Measurements from ENCODE around the gene UBAP1.
A peak's percentile ranks its signal among the peaks of the same experiment; 100 is the strongest.

The UBAP1 gene

DNA sequence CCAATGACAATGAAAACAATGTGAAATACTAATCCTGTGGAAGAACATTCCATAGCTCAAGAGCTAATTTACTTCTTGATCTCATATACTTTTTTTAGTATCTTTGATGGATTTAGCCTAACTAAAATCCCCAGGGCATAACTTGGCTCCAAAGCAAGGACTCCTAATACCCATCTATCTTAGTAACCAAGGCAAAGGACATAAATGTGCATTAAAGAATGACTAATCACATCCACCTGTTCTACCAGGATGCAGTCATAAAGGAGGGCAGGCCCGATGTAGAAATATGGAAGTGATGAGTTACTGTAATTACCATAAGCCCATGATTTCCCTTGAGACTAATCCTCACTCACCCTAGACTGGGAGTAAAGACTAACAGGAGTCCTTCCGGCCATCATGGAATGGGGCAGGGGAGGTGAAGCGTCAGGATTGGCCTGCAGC is 93.3 kb downstream of the UBAP1 start (continued):
- TF ChIP-seq ZFHX2 (tag by site-specific recombination; conservative IDR thresholded peaks at IDR 0.05) = no peak
- no peak for TF ChIP-seq ZNF121 (tag by site-specific recombination; IDR thresholded peaks at IDR 0.05)
- no peak for TF ChIP-seq ZNF660 (tag by site-specific recombination; IDR thresholded peaks at IDR 0.05)
- peak; percentile 72 for TF ChIP-seq ZNF366 (tag by site-specific recombination; conservative IDR thresholded peaks at IDR 0.05)
- TF ChIP-seq ZNF549 (tag by site-specific recombination; IDR thresholded peaks at IDR 0.05) = no peak
- TF ChIP-seq, protein P1, sequence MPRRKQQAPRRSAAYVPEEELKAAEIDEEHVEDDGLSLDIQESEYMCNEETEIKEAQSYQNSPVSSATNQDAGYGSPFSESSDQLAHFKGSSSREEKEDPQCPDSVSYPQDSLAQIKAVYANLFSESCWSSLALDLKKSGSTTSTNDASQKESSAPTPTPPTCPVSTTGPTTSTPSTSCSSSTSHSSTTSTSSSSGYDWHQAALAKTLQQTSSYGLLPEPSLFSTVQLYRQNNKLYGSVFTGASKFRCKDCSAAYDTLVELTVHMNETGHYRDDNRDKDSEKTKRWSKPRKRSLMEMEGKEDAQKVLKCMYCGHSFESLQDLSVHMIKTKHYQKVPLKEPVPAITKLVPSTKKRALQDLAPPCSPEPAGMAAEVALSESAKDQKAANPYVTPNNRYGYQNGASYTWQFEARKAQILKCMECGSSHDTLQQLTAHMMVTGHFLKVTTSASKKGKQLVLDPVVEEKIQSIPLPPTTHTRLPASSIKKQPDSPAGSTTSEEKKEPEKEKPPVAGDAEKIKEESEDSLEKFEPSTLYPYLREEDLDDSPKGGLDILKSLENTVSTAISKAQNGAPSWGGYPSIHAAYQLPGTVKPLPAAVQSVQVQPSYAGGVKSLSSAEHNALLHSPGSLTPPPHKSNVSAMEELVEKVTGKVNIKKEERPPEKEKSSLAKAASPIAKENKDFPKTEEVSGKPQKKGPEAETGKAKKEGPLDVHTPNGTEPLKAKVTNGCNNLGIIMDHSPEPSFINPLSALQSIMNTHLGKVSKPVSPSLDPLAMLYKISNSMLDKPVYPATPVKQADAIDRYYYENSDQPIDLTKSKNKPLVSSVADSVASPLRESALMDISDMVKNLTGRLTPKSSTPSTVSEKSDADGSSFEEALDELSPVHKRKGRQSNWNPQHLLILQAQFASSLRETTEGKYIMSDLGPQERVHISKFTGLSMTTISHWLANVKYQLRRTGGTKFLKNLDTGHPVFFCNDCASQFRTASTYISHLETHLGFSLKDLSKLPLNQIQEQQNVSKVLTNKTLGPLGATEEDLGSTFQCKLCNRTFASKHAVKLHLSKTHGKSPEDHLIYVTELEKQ (tag by site-specific recombination; IDR thresholded peaks at IDR 0.05; ENCODE audit: borderline replicate concordance) = no peak
- TF ChIP-seq SP7 (tag by site-specific recombination; IDR thresholded peaks at IDR 0.05) = peak; percentile 87
- TF ChIP-seq, protein P2, sequence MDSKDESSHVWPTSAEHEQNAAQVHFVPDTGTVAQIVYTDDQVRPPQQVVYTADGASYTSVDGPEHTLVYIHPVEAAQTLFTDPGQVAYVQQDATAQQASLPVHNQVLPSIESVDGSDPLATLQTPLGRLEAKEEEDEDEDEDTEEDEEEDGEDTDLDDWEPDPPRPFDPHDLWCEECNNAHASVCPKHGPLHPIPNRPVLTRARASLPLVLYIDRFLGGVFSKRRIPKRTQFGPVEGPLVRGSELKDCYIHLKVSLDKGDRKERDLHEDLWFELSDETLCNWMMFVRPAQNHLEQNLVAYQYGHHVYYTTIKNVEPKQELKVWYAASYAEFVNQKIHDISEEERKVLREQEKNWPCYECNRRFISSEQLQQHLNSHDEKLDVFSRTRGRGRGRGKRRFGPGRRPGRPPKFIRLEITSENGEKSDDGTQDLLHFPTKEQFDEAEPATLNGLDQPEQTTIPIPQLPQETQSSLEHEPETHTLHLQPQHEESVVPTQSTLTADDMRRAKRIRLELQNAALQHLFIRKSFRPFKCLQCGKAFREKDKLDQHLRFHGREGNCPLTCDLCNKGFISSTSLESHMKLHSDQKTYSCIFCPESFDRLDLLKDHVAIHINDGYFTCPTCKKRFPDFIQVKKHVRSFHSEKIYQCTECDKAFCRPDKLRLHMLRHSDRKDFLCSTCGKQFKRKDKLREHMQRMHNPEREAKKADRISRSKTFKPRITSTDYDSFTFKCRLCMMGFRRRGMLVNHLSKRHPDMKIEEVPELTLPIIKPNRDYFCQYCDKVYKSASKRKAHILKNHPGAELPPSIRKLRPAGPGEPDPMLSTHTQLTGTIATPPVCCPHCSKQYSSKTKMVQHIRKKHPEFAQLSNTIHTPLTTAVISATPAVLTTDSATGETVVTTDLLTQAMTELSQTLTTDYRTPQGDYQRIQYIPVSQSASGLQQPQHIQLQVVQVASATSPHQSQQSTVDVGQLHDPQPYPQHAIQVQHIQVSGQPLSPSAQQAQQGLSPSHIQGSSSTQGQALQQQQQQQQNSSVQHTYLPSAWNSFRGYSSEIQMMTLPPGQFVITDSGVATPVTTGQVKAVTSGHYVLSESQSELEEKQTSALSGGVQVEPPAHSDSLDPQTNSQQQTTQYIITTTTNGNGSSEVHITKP (tag by site-specific recombination; IDR thresholded peaks at IDR 0.05) = no peak
- TF ChIP-seq, protein P3, sequence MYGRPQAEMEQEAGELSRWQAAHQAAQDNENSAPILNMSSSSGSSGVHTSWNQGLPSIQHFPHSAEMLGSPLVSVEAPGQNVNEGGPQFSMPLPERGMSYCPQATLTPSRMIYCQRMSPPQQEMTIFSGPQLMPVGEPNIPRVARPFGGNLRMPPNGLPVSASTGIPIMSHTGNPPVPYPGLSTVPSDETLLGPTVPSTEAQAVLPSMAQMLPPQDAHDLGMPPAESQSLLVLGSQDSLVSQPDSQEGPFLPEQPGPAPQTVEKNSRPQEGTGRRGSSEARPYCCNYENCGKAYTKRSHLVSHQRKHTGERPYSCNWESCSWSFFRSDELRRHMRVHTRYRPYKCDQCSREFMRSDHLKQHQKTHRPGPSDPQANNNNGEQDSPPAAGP (tag by site-specific recombination; IDR thresholded peaks at IDR 0.05) = peak; percentile 80; the same call in 1 of the 2 replicates
- TF ChIP-seq, protein P4, sequence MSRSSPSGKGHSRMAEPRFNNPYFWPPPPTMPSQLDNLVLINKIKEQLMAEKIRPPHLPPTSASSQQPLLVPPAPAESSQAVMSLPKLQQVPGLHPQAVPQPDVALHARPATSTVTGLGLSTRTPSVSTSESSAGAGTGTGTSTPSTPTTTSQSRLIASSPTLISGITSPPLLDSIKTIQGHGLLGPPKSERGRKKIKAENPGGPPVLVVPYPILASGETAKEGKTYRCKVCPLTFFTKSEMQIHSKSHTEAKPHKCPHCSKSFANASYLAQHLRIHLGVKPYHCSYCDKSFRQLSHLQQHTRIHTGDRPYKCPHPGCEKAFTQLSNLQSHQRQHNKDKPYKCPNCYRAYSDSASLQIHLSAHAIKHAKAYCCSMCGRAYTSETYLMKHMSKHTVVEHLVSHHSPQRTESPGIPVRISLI (tag by site-specific recombination; IDR thresholded peaks at IDR 0.05) = no peak
- no peak for TF ChIP-seq PRDM1 (tag by site-specific recombination; IDR thresholded peaks at IDR 0.05)
- TF ChIP-seq, protein P5, sequence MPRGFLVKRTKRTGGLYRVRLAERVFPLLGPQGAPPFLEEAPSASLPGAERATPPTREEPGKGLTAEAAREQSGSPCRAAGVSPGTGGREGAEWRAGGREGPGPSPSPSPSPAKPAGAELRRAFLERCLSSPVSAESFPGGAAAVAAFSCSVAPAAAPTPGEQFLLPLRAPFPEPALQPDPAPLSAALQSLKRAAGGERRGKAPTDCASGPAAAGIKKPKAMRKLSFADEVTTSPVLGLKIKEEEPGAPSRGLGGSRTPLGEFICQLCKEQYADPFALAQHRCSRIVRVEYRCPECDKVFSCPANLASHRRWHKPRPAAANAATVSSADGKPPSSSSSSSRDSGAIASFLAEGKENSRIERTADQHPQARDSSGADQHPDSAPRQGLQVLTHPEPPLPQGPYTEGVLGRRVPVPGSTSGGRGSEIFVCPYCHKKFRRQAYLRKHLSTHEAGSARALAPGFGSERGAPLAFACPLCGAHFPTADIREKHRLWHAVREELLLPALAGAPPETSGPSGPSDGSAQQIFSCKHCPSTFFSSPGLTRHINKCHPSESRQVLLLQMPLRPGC (tag by site-specific recombination; IDR thresholded peaks at IDR 0.05) = no peak
- TF ChIP-seq, protein P6, sequence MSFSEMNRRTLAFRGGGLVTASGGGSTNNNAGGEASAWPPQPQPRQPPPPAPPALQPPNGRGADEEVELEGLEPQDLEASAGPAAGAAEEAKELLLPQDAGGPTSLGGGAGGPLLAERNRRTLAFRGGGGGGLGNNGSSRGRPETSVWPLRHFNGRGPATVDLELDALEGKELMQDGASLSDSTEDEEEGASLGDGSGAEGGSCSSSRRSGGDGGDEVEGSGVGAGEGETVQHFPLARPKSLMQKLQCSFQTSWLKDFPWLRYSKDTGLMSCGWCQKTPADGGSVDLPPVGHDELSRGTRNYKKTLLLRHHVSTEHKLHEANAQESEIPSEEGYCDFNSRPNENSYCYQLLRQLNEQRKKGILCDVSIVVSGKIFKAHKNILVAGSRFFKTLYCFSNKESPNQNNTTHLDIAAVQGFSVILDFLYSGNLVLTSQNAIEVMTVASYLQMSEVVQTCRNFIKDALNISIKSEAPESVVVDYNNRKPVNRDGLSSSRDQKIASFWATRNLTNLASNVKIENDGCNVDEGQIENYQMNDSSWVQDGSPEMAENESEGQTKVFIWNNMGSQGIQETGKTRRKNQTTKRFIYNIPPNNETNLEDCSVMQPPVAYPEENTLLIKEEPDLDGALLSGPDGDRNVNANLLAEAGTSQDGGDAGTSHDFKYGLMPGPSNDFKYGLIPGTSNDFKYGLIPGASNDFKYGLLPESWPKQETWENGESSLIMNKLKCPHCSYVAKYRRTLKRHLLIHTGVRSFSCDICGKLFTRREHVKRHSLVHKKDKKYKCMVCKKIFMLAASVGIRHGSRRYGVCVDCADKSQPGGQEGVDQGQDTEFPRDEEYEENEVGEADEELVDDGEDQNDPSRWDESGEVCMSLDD (tag by site-specific recombination; IDR thresholded peaks at IDR 0.05) = no peak
- no peak for TF ChIP-seq ZNF792 (tag by site-specific recombination; IDR thresholded peaks at IDR 0.05)
- TF ChIP-seq ZBTB20 (tag by site-specific recombination; IDR thresholded peaks at IDR 0.05) = no peak
- peak; percentile 21; the same call in 1 of the 2 replicates for TF ChIP-seq KLF10 (tag by site-specific recombination; IDR thresholded peaks at IDR 0.05)
- no peak for TF ChIP-seq ZNF221 (tag by site-specific recombination; IDR thresholded peaks at IDR 0.05; ENCODE audit: borderline replicate concordance)
- TF ChIP-seq TRIM28 (IDR thresholded peaks at IDR 0.05; ENCODE audit: borderline replicate concordance, low read length) = no peak
- TF ChIP-seq OVOL3 (tag by site-specific recombination; IDR thresholded peaks at IDR 0.05) = no peak
- TF ChIP-seq, protein P7, sequence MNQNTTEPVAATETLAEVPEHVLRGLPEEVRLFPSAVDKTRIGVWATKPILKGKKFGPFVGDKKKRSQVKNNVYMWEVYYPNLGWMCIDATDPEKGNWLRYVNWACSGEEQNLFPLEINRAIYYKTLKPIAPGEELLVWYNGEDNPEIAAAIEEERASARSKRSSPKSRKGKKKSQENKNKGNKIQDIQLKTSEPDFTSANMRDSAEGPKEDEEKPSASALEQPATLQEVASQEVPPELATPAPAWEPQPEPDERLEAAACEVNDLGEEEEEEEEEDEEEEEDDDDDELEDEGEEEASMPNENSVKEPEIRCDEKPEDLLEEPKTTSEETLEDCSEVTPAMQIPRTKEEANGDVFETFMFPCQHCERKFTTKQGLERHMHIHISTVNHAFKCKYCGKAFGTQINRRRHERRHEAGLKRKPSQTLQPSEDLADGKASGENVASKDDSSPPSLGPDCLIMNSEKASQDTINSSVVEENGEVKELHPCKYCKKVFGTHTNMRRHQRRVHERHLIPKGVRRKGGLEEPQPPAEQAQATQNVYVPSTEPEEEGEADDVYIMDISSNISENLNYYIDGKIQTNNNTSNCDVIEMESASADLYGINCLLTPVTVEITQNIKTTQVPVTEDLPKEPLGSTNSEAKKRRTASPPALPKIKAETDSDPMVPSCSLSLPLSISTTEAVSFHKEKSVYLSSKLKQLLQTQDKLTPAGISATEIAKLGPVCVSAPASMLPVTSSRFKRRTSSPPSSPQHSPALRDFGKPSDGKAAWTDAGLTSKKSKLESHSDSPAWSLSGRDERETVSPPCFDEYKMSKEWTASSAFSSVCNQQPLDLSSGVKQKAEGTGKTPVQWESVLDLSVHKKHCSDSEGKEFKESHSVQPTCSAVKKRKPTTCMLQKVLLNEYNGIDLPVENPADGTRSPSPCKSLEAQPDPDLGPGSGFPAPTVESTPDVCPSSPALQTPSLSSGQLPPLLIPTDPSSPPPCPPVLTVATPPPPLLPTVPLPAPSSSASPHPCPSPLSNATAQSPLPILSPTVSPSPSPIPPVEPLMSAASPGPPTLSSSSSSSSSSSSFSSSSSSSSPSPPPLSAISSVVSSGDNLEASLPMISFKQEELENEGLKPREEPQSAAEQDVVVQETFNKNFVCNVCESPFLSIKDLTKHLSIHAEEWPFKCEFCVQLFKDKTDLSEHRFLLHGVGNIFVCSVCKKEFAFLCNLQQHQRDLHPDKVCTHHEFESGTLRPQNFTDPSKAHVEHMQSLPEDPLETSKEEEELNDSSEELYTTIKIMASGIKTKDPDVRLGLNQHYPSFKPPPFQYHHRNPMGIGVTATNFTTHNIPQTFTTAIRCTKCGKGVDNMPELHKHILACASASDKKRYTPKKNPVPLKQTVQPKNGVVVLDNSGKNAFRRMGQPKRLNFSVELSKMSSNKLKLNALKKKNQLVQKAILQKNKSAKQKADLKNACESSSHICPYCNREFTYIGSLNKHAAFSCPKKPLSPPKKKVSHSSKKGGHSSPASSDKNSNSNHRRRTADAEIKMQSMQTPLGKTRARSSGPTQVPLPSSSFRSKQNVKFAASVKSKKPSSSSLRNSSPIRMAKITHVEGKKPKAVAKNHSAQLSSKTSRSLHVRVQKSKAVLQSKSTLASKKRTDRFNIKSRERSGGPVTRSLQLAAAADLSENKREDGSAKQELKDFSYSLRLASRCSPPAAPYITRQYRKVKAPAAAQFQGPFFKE (tag by site-specific recombination; IDR thresholded peaks at IDR 0.05; ENCODE audit: borderline replicate concordance) = no peak

All from HEK293 (cell line).